ENCODE measurements around the gene AGPAT4. TPM values are rescaled to one million over a fixed set of nuclear protein-coding genes. Genes with fewer than 3 reads are reported as not detected.

Gene AGPAT4
- total RNA-seq, 2 experiments from 2014 or later: 1.9 to 2.5 TPM

- Mint-ChIP-seq H3K9me3 (peaks cover 5% of the 10 kb centered on the region), H3K4me3 (no peak overlapping the region), H3K4me1 (no peaks in the 10 kb centered on the region), H3K36me3 (peaks cover 6% of the 10 kb centered on the region), H3K27ac (no peak overlapping the region), H3K27me3 (no peaks in the 10 kb centered on the region)
- no peak for DNase-seq
These were observed 22.5 kb downstream of the AGPAT4 start for GRCh38 chr6:161251345-161251744.

- Mint-ChIP-seq H3K36me3 (peaks cover 6% of the 10 kb centered on the region), H3K27ac (no peak overlapping the region), H3K27me3 (no peaks in the 10 kb centered on the region), H3K4me1 (no peaks in the 10 kb centered on the region), H3K4me3 (no peak overlapping the region), H3K9me3 (peaks cover 5% of the 10 kb centered on the region)
- no peak for DNase-seq
These were observed 24.5 kb downstream of the AGPAT4 start for GRCh38 chr6:161249327-161249726.

- Mint-ChIP-seq H3K27ac (no peak overlapping the region), H3K27me3 (no peaks in the 10 kb centered on the region), H3K4me3 (no peak overlapping the region), H3K36me3 (peaks cover 6% of the 10 kb centered on the region), H3K9me3 (peaks cover 5% of the 10 kb centered on the region), H3K4me1 (peaks cover 7% of the 10 kb centered on the region)
- no peak for DNase-seq
These were observed 27.1 kb downstream of the AGPAT4 start for GRCh38 chr6:161246725-161247124.

- no peak for DNase-seq
- Mint-ChIP-seq H3K9me3 (peaks cover 5% of the 10 kb centered on the region), H3K4me1 (peaks cover 7% of the 10 kb centered on the region), H3K36me3 (peaks cover 6% of the 10 kb centered on the region), H3K4me3 (no peak overlapping the region), H3K27me3 (no peaks in the 10 kb centered on the region), H3K27ac (no peak overlapping the region)
These were observed 28.5 kb downstream of the AGPAT4 start for GRCh38 chr6:161245363-161245762.

- Mint-ChIP-seq H3K4me3 (no peak overlapping the region), H3K4me1 (peaks cover 7% of the 10 kb centered on the region), H3K9me3 (peaks cover 5% of the 10 kb centered on the region), H3K36me3 (peaks cover 6% of the 10 kb centered on the region), H3K27ac (no peak overlapping the region), H3K27me3 (no peaks in the 10 kb centered on the region)
- DNase-seq: no peak
These were observed 29.1 kb downstream of the AGPAT4 start for GRCh38 chr6:161244725-161245124.

GRCh38 chr6:161242779-161243693 is 30.8 kb downstream of the AGPAT4 start:
- Mint-ChIP-seq H3K4me3 (no peak overlapping the region), H3K4me1 (peaks cover 10% of the 10 kb centered on the region), H3K9me3 (no peaks in the 10 kb centered on the region), H3K36me3 (peaks cover 5% of the 10 kb centered on the region), H3K27ac (no peak overlapping the region), H3K27me3 (no peaks in the 10 kb centered on the region)
- peak; percentile 42 for DNase-seq

GRCh38 chr6:161242113-161242512 is 31.7 kb downstream of the AGPAT4 start:
- H3K9me3 Mint-ChIP-seq: no peaks in the 10 kb centered on the region
- H3K27me3 Mint-ChIP-seq: no peaks in the 10 kb centered on the region
- no peak for DNase-seq
- peaks cover 10% of the 10 kb centered on the region for H3K4me1 Mint-ChIP-seq
- H3K4me3 Mint-ChIP-seq: no peak overlapping the region
- no peak overlapping the region for H3K27ac Mint-ChIP-seq
- peaks cover 6% of the 10 kb centered on the region for H3K36me3 Mint-ChIP-seq

GRCh38 chr6:161239001-161239400 is 34.9 kb downstream of the AGPAT4 start:
- H3K36me3 Mint-ChIP-seq: peaks cover 4% of the 10 kb centered on the region
- no peaks in the 10 kb centered on the region for H3K27me3 Mint-ChIP-seq
- no peak overlapping the region for H3K4me3 Mint-ChIP-seq
- H3K9me3 Mint-ChIP-seq: no peaks in the 10 kb centered on the region
- peaks cover 11% of the 10 kb centered on the region for H3K4me1 Mint-ChIP-seq
- no peak for DNase-seq
- no peak overlapping the region for H3K27ac Mint-ChIP-seq

- Mint-ChIP-seq H3K27me3 (no peaks in the 10 kb centered on the region), H3K4me3 (no peak overlapping the region), H3K4me1 (peaks cover 9% of the 10 kb centered on the region), H3K36me3 (peaks cover 4% of the 10 kb centered on the region), H3K9me3 (no peaks in the 10 kb centered on the region), H3K27ac (no peak overlapping the region)
- no peak for DNase-seq
These were observed 35.4 kb downstream of the AGPAT4 start for GRCh38 chr6:161238500-161238899.

GRCh38 chr6:161238081-161238480 is 35.8 kb downstream of the AGPAT4 start:
- Mint-ChIP-seq H3K4me1 (peaks cover 5% of the 10 kb centered on the region), H3K9me3 (no peaks in the 10 kb centered on the region), H3K36me3 (peaks cover 4% of the 10 kb centered on the region), H3K27ac (no peak overlapping the region), H3K27me3 (no peaks in the 10 kb centered on the region), H3K4me3 (no peak overlapping the region)
- DNase-seq: no peak

GRCh38 chr6:161237176-161237575 is 36.7 kb downstream of the AGPAT4 start:
- peaks cover 5% of the 10 kb centered on the region for H3K4me1 Mint-ChIP-seq
- no peaks in the 10 kb centered on the region for H3K27me3 Mint-ChIP-seq
- no peak overlapping the region for H3K27ac Mint-ChIP-seq
- H3K4me3 Mint-ChIP-seq: no peak overlapping the region
- DNase-seq: no peak
- peaks cover 4% of the 10 kb centered on the region for H3K36me3 Mint-ChIP-seq
- H3K9me3 Mint-ChIP-seq: no peaks in the 10 kb centered on the region

GRCh38 chr6:161235776-161236633 is 37.9 kb downstream of the AGPAT4 start:
- no peak for DNase-seq
- peaks cover 5% of the 10 kb centered on the region for H3K4me1 Mint-ChIP-seq
- H3K27me3 Mint-ChIP-seq: no peaks in the 10 kb centered on the region
- H3K36me3 Mint-ChIP-seq: peaks cover 9% of the 10 kb centered on the region
- H3K4me3 Mint-ChIP-seq: no peak overlapping the region
- H3K27ac Mint-ChIP-seq: no peak overlapping the region
- H3K9me3 Mint-ChIP-seq: no peaks in the 10 kb centered on the region

GRCh38 chr6:161233986-161234661 is 39.7 kb downstream of the AGPAT4 start:
- no peaks in the 10 kb centered on the region for H3K9me3 Mint-ChIP-seq
- H3K36me3 Mint-ChIP-seq: peaks cover 12% of the 10 kb centered on the region
- H3K4me1 Mint-ChIP-seq: peaks cover 5% of the 10 kb centered on the region
- no peak for DNase-seq
- no peak overlapping the region for H3K4me3 Mint-ChIP-seq
- H3K27ac Mint-ChIP-seq: no peak overlapping the region
- H3K27me3 Mint-ChIP-seq: no peaks in the 10 kb centered on the region

- H3K9me3 Mint-ChIP-seq: no peaks in the 10 kb centered on the region
- peaks cover 2% of the 10 kb centered on the region for H3K4me1 Mint-ChIP-seq
- H3K27me3 Mint-ChIP-seq: no peaks in the 10 kb centered on the region
- no peak overlapping the region for H3K27ac Mint-ChIP-seq
- H3K36me3 Mint-ChIP-seq: peaks cover 10% of the 10 kb centered on the region
- H3K4me3 Mint-ChIP-seq: no peak overlapping the region
- no peak for DNase-seq
These were observed 41.4 kb downstream of the AGPAT4 start for GRCh38 chr6:161232467-161232866.

GRCh38 chr6:161232010-161232409 is 41.9 kb downstream of the AGPAT4 start:
- Mint-ChIP-seq H3K4me1 (peaks cover 2% of the 10 kb centered on the region), H3K27me3 (no peaks in the 10 kb centered on the region), H3K27ac (no peak overlapping the region), H3K9me3 (no peaks in the 10 kb centered on the region), H3K4me3 (no peak overlapping the region), H3K36me3 (peaks cover 10% of the 10 kb centered on the region)
- no peak for DNase-seq
